Gastrocnemius medialis (tissue), 4 donors: ENCODE measurements around the gene ENTPD8.

Experiments
- CTCF ChIP-seq, 5 experiments: fragments of 450-650 bp in 3 of 5; fragments of 200-600 bp in 2 of 5; sonication (generic) in 2 of 5; IDR thresholded peaks in 4 of 5; conservative IDR thresholded peaks in 1 of 5; 1 replicate in 4 of 5; 2 replicates in 1 of 5; pipeline ENCODE4 v1.5.1; 2016 to 2019; ENCODE audit warnings: antibody characterized with exemption in 5 of 5, mild to moderate bottlenecking in 3 of 5, moderate library complexity in 3 of 5
- POLR2A ChIP-seq, 2 donors: fragments of 450-650 bp; IDR thresholded peaks; one replicate each; pipeline ENCODE4 v1.6.1; 2017; ENCODE audit warnings: antibody characterized with exemption in 2 of 2, mild to moderate bottlenecking in 2 of 2, moderate library complexity in 2 of 2

GRCh38 chr9:137435381-137435891 is 5.7 kb downstream of the ENTPD8 start:
- TF ChIP-seq CTCF (IDR thresholded peaks at IDR 0.05 in 4 of 5, conservative IDR thresholded peaks at IDR 0.05 in 1 of 5): no peak
- no peak for TF ChIP-seq POLR2A (IDR thresholded peaks at IDR 0.05)
